ENCODE measurements around the gene MS4A6E. TPM values are rescaled to one million over a fixed set of nuclear protein-coding genes. Genes with fewer than 3 reads are reported as not detected.

MS4A6E gene
- total RNA-seq, 4 donors from 2014 or later, result not detected

DNA sequence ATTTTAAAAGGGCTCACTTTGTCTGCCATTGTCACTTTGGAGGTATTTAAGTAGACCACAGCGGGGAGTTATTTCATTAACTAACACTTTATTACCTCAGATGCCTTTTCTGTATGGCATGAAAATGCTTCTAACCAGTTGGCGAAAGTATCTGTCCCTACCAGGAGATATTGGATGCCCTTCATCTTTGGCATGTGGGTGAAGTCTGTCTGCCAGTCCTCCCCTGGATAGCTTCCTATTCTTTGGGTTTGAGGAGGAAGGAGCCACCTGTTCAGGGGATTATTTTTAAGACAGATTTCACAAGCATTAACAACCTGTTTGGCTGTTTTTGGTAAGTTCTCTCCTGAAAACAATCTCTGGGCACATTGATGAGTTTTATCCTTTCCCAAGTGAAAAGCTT is 17.1 kb downstream of the MS4A6E start:
- Histone ChIP-seq H3K36me3 (no peaks in the 10 kb centered on the region), H3K4me1 (no peaks in the 10 kb centered on the region), H3K9me3 (no peaks in the 10 kb centered on the region), H3K4me3 (no peak overlapping the region), H3K27me3 (peaks cover 15% of the 10 kb centered on the region), H3K27ac (no peak overlapping the region)
- TF ChIP-seq POLR2A (IDR thresholded peaks at IDR 0.05) (no peak), CTCF (IDR thresholded peaks at IDR 0.05) (no peak), EP300 (IDR thresholded peaks at IDR 0.05) (no peak), POLR2AphosphoS5 (IDR thresholded peaks at IDR 0.05) (no peak)
- no peak for ATAC-seq
- whole genome bisulfite sequencing, 2 donors (ENCODE audit: low coverage in 1 of 2), result 78 to 79% methylated on average over 2 of the region's 2 CpGs

DNA sequence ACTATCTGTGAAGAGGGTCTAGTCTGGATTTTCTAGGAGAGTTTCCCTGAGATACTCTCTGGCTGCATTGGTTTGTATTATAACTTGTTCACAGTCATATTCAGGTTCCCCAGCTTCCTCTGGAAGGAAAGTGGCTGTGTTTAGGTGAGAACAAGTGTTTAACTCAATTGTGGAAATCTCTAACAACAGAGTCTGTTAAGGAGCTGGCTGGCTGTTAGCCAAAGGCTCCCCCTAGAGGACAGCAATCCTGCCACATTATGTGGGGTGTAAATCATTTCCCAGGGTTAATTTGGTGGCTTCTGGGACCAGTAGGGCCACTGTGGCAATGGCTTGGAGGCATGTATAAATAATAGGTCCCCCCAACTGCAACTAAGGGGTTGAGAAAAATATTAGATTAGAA is 18.4 kb downstream of the MS4A6E start:
- no peaks in the 10 kb centered on the region for H3K4me1 ChIP-seq
- peaks cover 15% of the 10 kb centered on the region for H3K27me3 ChIP-seq
- no peaks in the 10 kb centered on the region for H3K9me3 ChIP-seq
- TF ChIP-seq EP300 (IDR thresholded peaks at IDR 0.05), result no peak
- no peak for TF ChIP-seq POLR2AphosphoS5 (IDR thresholded peaks at IDR 0.05)
- TF ChIP-seq POLR2A (IDR thresholded peaks at IDR 0.05), result no peak
- TF ChIP-seq CTCF (IDR thresholded peaks at IDR 0.05), result no peak
- no peak overlapping the region for H3K27ac ChIP-seq
- no peak for ATAC-seq
- H3K4me3 ChIP-seq, result no peak overlapping the region
- no peaks in the 10 kb centered on the region for H3K36me3 ChIP-seq

- no peak for ATAC-seq
- 88 to 96% methylated on average over 2 of the region's 2 CpGs for WGBS, 2 donors (ENCODE audit: low coverage in 1 of 2)
These were observed 20.2 kb downstream of the MS4A6E start for GRCh38 chr11:60347084-60347797.

DNA sequence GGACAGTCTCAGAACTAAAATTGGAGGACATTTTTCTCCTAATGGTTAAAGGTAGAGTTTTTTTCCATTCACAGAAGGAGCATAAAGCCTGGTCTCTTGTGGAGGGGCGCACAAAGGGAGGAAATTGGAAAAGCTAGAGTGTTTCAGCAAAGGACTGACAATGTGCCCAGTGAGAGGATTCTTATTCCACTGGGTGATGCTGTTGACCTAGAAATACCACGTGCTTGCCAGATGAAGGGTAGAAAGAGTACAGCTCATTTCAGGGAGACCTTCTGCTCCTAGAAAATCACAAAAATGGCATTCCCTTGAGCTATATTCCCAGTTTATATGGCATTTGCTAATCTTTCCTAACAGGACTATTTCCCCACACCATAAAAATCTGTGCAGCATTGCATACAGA is 21.1 kb downstream of the MS4A6E start:
- no peak for ATAC-seq
- 70 to 79% methylated on average over 2 of the region's 2 CpGs for WGBS, 2 donors (ENCODE audit: low coverage in 1 of 2)
- Histone ChIP-seq H3K36me3 (no peaks in the 10 kb centered on the region), H3K4me1 (no peaks in the 10 kb centered on the region), H3K9me3 (no peaks in the 10 kb centered on the region), H3K27ac (no peak overlapping the region), H3K4me3 (no peak overlapping the region), H3K27me3 (peaks cover under 1% of the 10 kb centered on the region)
- TF ChIP-seq POLR2A (IDR thresholded peaks at IDR 0.05) (no peak), EP300 (IDR thresholded peaks at IDR 0.05) (no peak), CTCF (IDR thresholded peaks at IDR 0.05) (no peak), POLR2AphosphoS5 (IDR thresholded peaks at IDR 0.05) (no peak)

More at GRCh38 chr11:60347084-60347797, 20.2 kb downstream of the MS4A6E start:
- no peaks in the 10 kb centered on the region for H3K4me1 ChIP-seq
- no peak overlapping the region for H3K4me3 ChIP-seq
- TF ChIP-seq POLR2A (IDR thresholded peaks at IDR 0.05), result no peak
- no peak for TF ChIP-seq POLR2AphosphoS5 (IDR thresholded peaks at IDR 0.05)
- no peak for TF ChIP-seq CTCF (IDR thresholded peaks at IDR 0.05)
- TF ChIP-seq EP300 (IDR thresholded peaks at IDR 0.05), result no peak
- no peaks in the 10 kb centered on the region for H3K36me3 ChIP-seq
- H3K27ac ChIP-seq, result no peak overlapping the region
- no peaks in the 10 kb centered on the region for H3K9me3 ChIP-seq
- H3K27me3 ChIP-seq, result peaks cover 9% of the 10 kb centered on the region

GRCh38 chr11:60349990-60350389 is 22.9 kb downstream of the MS4A6E start:
- Histone ChIP-seq H3K27ac (no peak overlapping the region), H3K4me1 (no peaks in the 10 kb centered on the region), H3K36me3 (no peaks in the 10 kb centered on the region), H3K9me3 (no peaks in the 10 kb centered on the region), H3K27me3 (no peaks in the 10 kb centered on the region), H3K4me3 (no peak overlapping the region)
- no peak for TF ChIP-seq POLR2A (IDR thresholded peaks at IDR 0.05)
- TF ChIP-seq CTCF (IDR thresholded peaks at IDR 0.05), result no peak
- no peak for TF ChIP-seq POLR2AphosphoS5 (IDR thresholded peaks at IDR 0.05)
- TF ChIP-seq EP300 (IDR thresholded peaks at IDR 0.05), result no peak
- no peak for ATAC-seq
- WGBS, 2 donors (ENCODE audit: low coverage in 1 of 2), result 83 to 92% methylated on average over 1 of the region's 1 CpG
